Fibroblast of pulmonary artery (primary cell): ENCODE measurements around the gene SMKR1.

Experiments
- DNase-seq: peaks from one replicate; pipeline ENCODE4 v3.0.0-alpha.2; 2010; ENCODE audit warnings: low read depth
- H3K4me3 ChIP-seq: replicated peaks from 2 replicates; pipeline ENCODE4 v1.5.1; 2011; ENCODE audit warnings: low read depth, mild to moderate bottlenecking, control low read depth, low read length, moderate library complexity
- CTCF ChIP-seq: IDR thresholded peaks from 2 replicates; pipeline ENCODE4 v1.5.1; 2011; ENCODE audit warnings: mild to moderate bottlenecking, control low read depth, low read length, inconsistent platforms; ENCODE audit errors: missing control alignments

Gene SMKR1

GRCh38 chr7:129557686-129558481, 55.6 kb downstream of the SMKR1 start:
- no peak overlapping the region for H3K4me3 ChIP-seq
- TF ChIP-seq CTCF = no peak
- DNase-seq = no peak

GRCh38 chr7:129559564-129559963, 57.2 kb downstream of the SMKR1 start:
- no peak for DNase-seq
- no peak for TF ChIP-seq CTCF
- H3K4me3 ChIP-seq = no peak overlapping the region

GRCh38 chr7:129560831-129561230, 58.5 kb downstream of the SMKR1 start:
- no peak for TF ChIP-seq CTCF
- DNase-seq = no peak
- no peak overlapping the region for H3K4me3 ChIP-seq

GRCh38 chr7:129561677-129562359, 59.5 kb downstream of the SMKR1 start:
- TF ChIP-seq CTCF = no peak
- DNase-seq = no peak
- H3K4me3 ChIP-seq = no peak overlapping the region
